Upper lobe of left lung (tissue), 6 donors: ENCODE measurements around the gene NOVA1. TPM values are rescaled to one million over a fixed set of nuclear protein-coding genes. Genes with fewer than 3 reads are reported as not detected.

Experiments
- ATAC-seq, 2 donors: fragments of 200-7000 bp; cut with Tn5 transposase; one replicate each; pipeline ENCODE4 v1.9.1; 2022; ENCODE audit warnings: mild to moderate bottlenecking in 2 of 2, moderate library complexity in 2 of 2; ENCODE audit not compliant: low FRiP score in 2 of 2
- DNase-seq, 2 donors: peaks; one replicate each; pipeline ENCODE4 v3.0.0-alpha.2; 2019 to 2020
- H3K27ac ChIP-seq, 4 donors: fragments of 200-600 bp; sonication (generic); one replicate each; pipeline ENCODE4 v1.5.1; 2016 to 2019
- H3K27me3 ChIP-seq, 4 donors: fragments of 200-600 bp; sonication (generic); one replicate each; pipeline ENCODE4 v1.5.1; 2017 to 2019
- H3K36me3 ChIP-seq, 4 donors: fragments of 200-600 bp; sonication (generic); one replicate each; pipeline ENCODE4 v1.5.1; 2016 to 2019
- H3K4me1 ChIP-seq, 4 donors: fragments of 200-600 bp; sonication (generic); one replicate each; pipeline ENCODE4 v1.5.1; 2018 to 2019
- H3K4me3 ChIP-seq, 4 donors: fragments of 200-600 bp; sonication (generic); one replicate each; pipeline ENCODE4 v1.5.1; 2017 to 2019; ENCODE audit warnings: mild to moderate bottlenecking in 2 of 4, moderate library complexity in 1 of 4
- H3K9me3 ChIP-seq, 4 donors: fragments of 200-600 bp; sonication (generic); one replicate each; pipeline ENCODE4 v1.5.1; 2018 to 2019
- EP300 ChIP-seq, 4 donors: sonication (generic); formaldehyde crosslinking; IDR thresholded peaks; one replicate each; pipeline ENCODE4 v1.5.1; 2017; ENCODE audit warnings: antibody characterized with exemption in 4 of 4, control low read depth in 2 of 4
- POLR2A ChIP-seq, 4 donors: fragments of 450-650 bp; IDR thresholded peaks; one replicate each; pipeline ENCODE4 v1.5.1; 2016 to 2017; ENCODE audit warnings: antibody characterized with exemption in 4 of 4, mild to moderate bottlenecking in 2 of 4
- POLR2AphosphoS5 ChIP-seq, 2 donors: sonication (generic); formaldehyde crosslinking; IDR thresholded peaks; one replicate each; pipeline ENCODE4 v1.5.1; 2017; ENCODE audit warnings: antibody characterized with exemption in 2 of 2
- WGBS, 2 donors: methylation state at CpG; one replicate each; pipeline ENCODE4 v1.1.5; 2017 to 2018; 5-methylcytosine and 5-hydroxymethylcytosine counted together
- total RNA-seq, 6 donors: library from RNA; depleted of rRNA in 4 of 6; stranded (reverse); fragments of >200 nt in 4 of 6; gene quantifications; one replicate each; pipeline versions ENCODE4 v1.1.0 to v1.2.1, GENCODE V29; 2016 to 2021
- TF ChIP-seq, protein P1 (sequence below), 6 experiments: fragments of 450-650 bp in 4 of 6; fragments of 200-600 bp in 2 of 6; sonication (generic) in 2 of 6; IDR thresholded peaks; one replicate each; pipeline ENCODE4 v1.5.1; 2016 to 2019; ENCODE audit warnings: antibody characterized with exemption in 6 of 6
- donor health status: DM: no; HTN: no; CAD: no; lungs with moderate emphysema.
- donor health status: DM: no; HTN: yes; CAD: no; lungs with severe emphysema.

Gene NOVA1
- total RNA-seq, 6 donors from 2014 or later: 0.67 to 3.1 (median 2.0) TPM

DNA sequence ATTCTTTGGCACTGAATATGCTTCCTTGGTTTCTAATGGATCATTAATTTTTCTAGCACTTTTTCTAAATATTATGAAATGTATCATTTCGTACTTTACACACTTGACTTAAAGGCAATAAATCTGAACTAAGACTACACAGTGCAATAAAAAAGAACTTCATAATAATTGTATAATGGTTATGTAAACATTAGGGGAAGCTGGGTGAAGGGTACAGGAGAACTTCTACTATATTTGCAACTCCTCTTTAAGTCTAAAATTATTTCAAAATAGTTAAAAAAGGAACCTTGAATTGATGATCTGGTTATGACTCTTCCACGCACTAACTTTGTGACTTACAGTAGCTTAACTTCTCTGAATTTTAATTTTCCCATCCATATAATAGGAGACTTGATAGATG is 5.1 kb upstream of the NOVA1 start:
- no peaks in the 10 kb centered on the region for H3K36me3 ChIP-seq
- no peaks in the 10 kb centered on the region for H3K9me3 ChIP-seq
- DNase-seq: no peak
- ATAC-seq: no peak
- H3K4me3 ChIP-seq: no peak overlapping the region
- H3K27me3 ChIP-seq: no peaks in the 10 kb centered on the region
- no peak overlapping the region for H3K27ac ChIP-seq
- H3K4me1 ChIP-seq: peaks cover 0 to 4% (median 0%) of the 10 kb centered on the region in 4 donors
- 76 to 80% methylated on average over 2 of the region's 2 CpGs for WGBS, 2 donors
- TF ChIP-seq POLR2AphosphoS5 (IDR thresholded peaks at IDR 0.05) (no peak), POLR2A (IDR thresholded peaks at IDR 0.05) (no peak), EP300 (IDR thresholded peaks at IDR 0.05) (no peak)
- TF ChIP-seq, protein P1, sequence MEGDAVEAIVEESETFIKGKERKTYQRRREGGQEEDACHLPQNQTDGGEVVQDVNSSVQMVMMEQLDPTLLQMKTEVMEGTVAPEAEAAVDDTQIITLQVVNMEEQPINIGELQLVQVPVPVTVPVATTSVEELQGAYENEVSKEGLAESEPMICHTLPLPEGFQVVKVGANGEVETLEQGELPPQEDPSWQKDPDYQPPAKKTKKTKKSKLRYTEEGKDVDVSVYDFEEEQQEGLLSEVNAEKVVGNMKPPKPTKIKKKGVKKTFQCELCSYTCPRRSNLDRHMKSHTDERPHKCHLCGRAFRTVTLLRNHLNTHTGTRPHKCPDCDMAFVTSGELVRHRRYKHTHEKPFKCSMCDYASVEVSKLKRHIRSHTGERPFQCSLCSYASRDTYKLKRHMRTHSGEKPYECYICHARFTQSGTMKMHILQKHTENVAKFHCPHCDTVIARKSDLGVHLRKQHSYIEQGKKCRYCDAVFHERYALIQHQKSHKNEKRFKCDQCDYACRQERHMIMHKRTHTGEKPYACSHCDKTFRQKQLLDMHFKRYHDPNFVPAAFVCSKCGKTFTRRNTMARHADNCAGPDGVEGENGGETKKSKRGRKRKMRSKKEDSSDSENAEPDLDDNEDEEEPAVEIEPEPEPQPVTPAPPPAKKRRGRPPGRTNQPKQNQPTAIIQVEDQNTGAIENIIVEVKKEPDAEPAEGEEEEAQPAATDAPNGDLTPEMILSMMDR (IDR thresholded peaks at IDR 0.05): no peak

DNA sequence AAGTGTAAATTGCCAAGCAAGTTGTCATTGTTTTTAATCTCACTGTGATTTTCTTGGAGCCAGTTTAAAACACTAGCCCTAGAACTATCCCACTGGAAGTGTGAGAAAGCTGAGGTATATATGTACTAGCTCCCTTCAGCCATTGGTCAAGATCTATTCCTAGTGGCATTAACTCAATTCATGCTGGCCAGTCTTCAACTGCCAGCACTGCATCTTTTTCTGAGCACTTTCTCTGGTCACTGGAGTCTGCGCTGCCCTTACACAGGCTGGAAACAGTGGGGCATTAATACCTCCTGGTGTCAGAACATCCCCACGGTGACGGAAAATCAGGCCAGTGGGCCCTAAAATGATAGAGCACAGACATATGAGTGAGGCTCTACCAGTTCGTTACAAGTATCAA is 4.0 kb upstream of the NOVA1 start:
- ATAC-seq: no peak
- DNase-seq: no peak
- Histone ChIP-seq H3K4me3 (no peak overlapping the region), H3K36me3 (no peaks in the 10 kb centered on the region), H3K27me3 (no peaks in the 10 kb centered on the region), H3K9me3 (no peaks in the 10 kb centered on the region), H3K4me1 (peaks cover 0 to 8% (median 1%) of the 10 kb centered on the region in 4 donors), H3K27ac (no peak overlapping the region)
- WGBS, 2 donors: 62 to 66% methylated on average over 4 of the region's 4 CpGs
- TF ChIP-seq EP300 (IDR thresholded peaks at IDR 0.05) (no peak), POLR2AphosphoS5 (IDR thresholded peaks at IDR 0.05) (no peak), POLR2A (IDR thresholded peaks at IDR 0.05) (no peak)
- TF ChIP-seq, protein P1 (IDR thresholded peaks at IDR 0.05): no peak

DNA sequence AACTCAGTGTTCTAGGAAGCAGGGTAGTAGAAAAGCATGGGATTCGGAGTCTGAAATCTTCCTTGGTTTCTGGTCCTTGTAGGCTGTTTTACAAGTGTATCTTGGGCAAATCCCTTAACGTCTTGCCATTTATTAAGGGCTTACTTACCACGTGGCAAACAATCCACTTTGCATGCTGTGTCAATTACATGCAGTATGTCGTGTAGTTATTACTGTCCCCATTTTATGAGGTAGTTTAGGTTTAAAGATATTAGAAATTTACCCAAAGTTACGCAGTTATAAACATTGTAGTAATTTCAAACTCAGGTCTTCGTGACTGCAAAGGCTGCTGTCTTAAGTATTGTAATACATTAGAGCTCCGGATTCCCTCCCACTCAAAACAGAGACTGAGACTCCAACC is 1.5 kb upstream of the NOVA1 start:
- no peak for ATAC-seq
- Histone ChIP-seq H3K27ac (no peak overlapping the region), H3K4me1 (peaks cover 0 to 8% (median 1%) of the 10 kb centered on the region in 4 donors), H3K9me3 (no peaks in the 10 kb centered on the region), H3K27me3 (no peaks in the 10 kb centered on the region), H3K4me3 (no peak overlapping the region), H3K36me3 (no peaks in the 10 kb centered on the region)
- no peak for DNase-seq
- 38 to 42% methylated on average over 7 of the region's 7 CpGs for WGBS, 2 donors
- TF ChIP-seq POLR2A (IDR thresholded peaks at IDR 0.05) (no peak), EP300 (IDR thresholded peaks at IDR 0.05) (no peak), POLR2AphosphoS5 (IDR thresholded peaks at IDR 0.05) (no peak)
- TF ChIP-seq, protein P1 (IDR thresholded peaks at IDR 0.05): no peak

DNA sequence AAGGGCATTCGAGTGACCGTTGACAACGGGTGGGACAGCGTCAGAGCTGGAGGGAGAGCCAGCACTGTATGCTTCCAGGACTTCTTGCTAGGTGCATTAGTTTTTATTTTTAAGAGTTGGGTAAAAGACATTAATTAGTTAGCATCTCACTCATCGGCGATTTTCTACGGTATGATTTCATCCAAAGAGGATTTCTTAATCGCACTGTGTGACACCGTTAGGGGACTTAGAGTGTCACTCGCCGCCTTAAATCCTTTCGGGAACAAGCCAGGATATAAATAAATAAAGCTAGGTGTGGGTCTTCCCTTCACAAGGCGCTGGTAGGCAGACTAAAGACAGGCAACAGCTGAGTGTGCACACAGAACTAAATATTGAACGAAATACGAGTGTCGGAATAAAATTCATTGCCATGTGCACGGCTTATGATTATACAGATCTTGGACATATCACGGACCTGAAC is 869 bp upstream of the NOVA1 start:
- WGBS, 2 donors: 3 to 6% methylated on average over 18 of the region's 18 CpGs
- no peak for TF ChIP-seq POLR2A (IDR thresholded peaks at IDR 0.05)
- TF ChIP-seq POLR2AphosphoS5 (IDR thresholded peaks at IDR 0.05): no peak
- TF ChIP-seq, protein P1 (IDR thresholded peaks at IDR 0.05): no peak
- TF ChIP-seq EP300 (IDR thresholded peaks at IDR 0.05): no peak
- ATAC-seq: peak in 1 of 2 donors; percentile 61
- Histone ChIP-seq H3K27me3 (no peaks in the 10 kb centered on the region), H3K4me1 (peaks cover 0 to 8% (median 1%) of the 10 kb centered on the region in 4 donors), H3K9me3 (no peaks in the 10 kb centered on the region), H3K27ac (peak overlapping the region in 2 of 4 donors; percentile 67 to 76), H3K36me3 (no peaks in the 10 kb centered on the region), H3K4me3 (peak overlapping the region in 3 of 4 donors; percentile 55 to 66 (median 61))
- DNase-seq: no peak

DNA sequence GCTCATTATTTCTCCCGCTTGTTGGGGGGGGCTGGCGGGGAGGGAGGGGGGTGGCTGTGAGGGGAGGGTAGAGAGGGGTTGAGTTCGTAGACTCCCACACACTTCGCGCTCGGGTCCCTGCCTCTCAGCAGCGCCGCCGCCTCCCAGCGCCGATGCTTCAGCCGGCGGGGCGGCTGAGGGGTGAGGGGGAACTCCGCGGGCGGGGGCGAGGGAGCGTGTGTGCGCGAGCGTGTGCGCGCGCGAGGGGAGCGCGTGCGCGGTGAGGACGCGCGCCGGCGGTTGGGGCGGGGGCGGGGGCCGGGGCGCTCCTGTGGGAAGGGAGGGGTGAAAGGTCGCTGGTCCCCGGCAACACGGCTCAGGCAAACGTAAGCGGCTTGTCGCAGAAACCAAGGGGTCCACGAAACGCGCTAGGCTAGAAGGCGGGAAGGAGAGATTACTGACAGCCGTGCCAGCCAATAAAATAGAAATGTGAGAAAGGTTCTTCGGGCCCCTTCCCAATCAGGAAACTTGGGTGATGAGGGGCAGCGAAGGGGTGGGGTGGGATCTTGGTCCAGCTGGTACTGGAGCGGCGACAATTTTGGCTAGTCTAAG is 343 bp upstream of the NOVA1 start:
- H3K4me3 ChIP-seq: peak overlapping the region; percentile 40 to 66 (median 58)
- no peaks in the 10 kb centered on the region for H3K27me3 ChIP-seq
- ATAC-seq (peak; percentile 84 to 93), DNase-seq (peak; percentile 63 to 91)
- TF ChIP-seq EP300 (IDR thresholded peaks at IDR 0.05) (no peak), POLR2A (IDR thresholded peaks at IDR 0.05) (no peak), POLR2AphosphoS5 (IDR thresholded peaks at IDR 0.05) (peak in 1 of 2 donors; percentile 2)
- TF ChIP-seq, protein P1 (IDR thresholded peaks at IDR 0.05): no peak
- 1% methylated on average over 15 to 21 of the region's 54 CpGs for WGBS, 2 donors
- H3K9me3 ChIP-seq: no peaks in the 10 kb centered on the region
- H3K36me3 ChIP-seq: no peaks in the 10 kb centered on the region
- peak overlapping the region in 2 of 4 donors; percentile 67 to 76 for H3K27ac ChIP-seq
- H3K4me1 ChIP-seq: peaks cover 0 to 8% (median 1%) of the 10 kb centered on the region in 4 donors
